MM.1S (cell line): ENCODE data around the gene GPT2.

Source experiments
- CTCF ChIP-seq: fragments of 300-600 bp; sonication (generic); IDR thresholded peaks from 2 replicates; pipeline ENCODE4 v1.5.1; 2016; ENCODE audit warnings: antibody characterized with exemption, low read length, mixed read lengths
- EZH2 ChIP-seq: fragments of 300-600 bp; sonication (generic); optimal IDR thresholded peaks from 2 replicates; pipeline ENCODE3; 2017; ENCODE audit warnings: low read depth, mild to moderate bottlenecking, antibody characterized with exemption, low read length, mixed read lengths

- TF ChIP-seq EZH2 (no peak), CTCF (no peak)
These were observed 83.9 kb downstream of the GPT2 start for GRCh38 chr16:46968063-46968435.
